ENCODE data around the gene GPC6.

Gene GPC6

GRCh38 chr13:94115054-94115453 lies 888.4 kb downstream of the GPC6 start:
- DNase-seq (ENCODE audit: low spot score) = no peak

- DNase-seq (ENCODE audit: low spot score) = no peak
These were observed 892.8 kb downstream of the GPC6 start for GRCh38 chr13:94119360-94119936.

- no peak for DNase-seq (ENCODE audit: low spot score)
These were observed 894.3 kb downstream of the GPC6 start for GRCh38 chr13:94120878-94121277.

GRCh38 chr13:94121686-94122085 lies 895.1 kb downstream of the GPC6 start:
- DNase-seq (ENCODE audit: low spot score) = no peak

- DNase-seq (ENCODE audit: low spot score) = no peak
These were observed 895.8 kb downstream of the GPC6 start for GRCh38 chr13:94122300-94122915.

GRCh38 chr13:94123557-94123956 lies 897.0 kb downstream of the GPC6 start:
- DNase-seq (ENCODE audit: low spot score) = no peak

GRCh38 chr13:94128430-94128829 lies 901.8 kb downstream of the GPC6 start:
- no peak for DNase-seq (ENCODE audit: low spot score)

- no peak for DNase-seq (ENCODE audit: low spot score)
These were observed 902.9 kb downstream of the GPC6 start for GRCh38 chr13:94129490-94129894.

- no peak for DNase-seq (ENCODE audit: low spot score)
These were observed 912.2 kb downstream of the GPC6 start for GRCh38 chr13:94138831-94139230.

GRCh38 chr13:94139393-94139995 lies 912.9 kb downstream of the GPC6 start:
- DNase-seq (ENCODE audit: low spot score) = no peak

- DNase-seq (ENCODE audit: low spot score) = no peak
These were observed 913.4 kb downstream of the GPC6 start for GRCh38 chr13:94140027-94140426.

- DNase-seq (ENCODE audit: low spot score) = no peak
These were observed 913.9 kb downstream of the GPC6 start for GRCh38 chr13:94140511-94140910.

GRCh38 chr13:94143624-94144350 lies 917.2 kb downstream of the GPC6 start:
- no peak for DNase-seq (ENCODE audit: low spot score)

GRCh38 chr13:94145966-94146365 lies 919.4 kb downstream of the GPC6 start:
- no peak for DNase-seq (ENCODE audit: low spot score)

GRCh38 chr13:94153586-94153985 lies 927.0 kb downstream of the GPC6 start:
- no peak for DNase-seq (ENCODE audit: low spot score)

GRCh38 chr13:94154367-94154766 lies 927.8 kb downstream of the GPC6 start:
- no peak for DNase-seq (ENCODE audit: low spot score)

GRCh38 chr13:94157705-94158218 lies 931.2 kb downstream of the GPC6 start:
- no peak for DNase-seq (ENCODE audit: low spot score)

GRCh38 chr13:94160875-94161274 lies 934.3 kb downstream of the GPC6 start:
- no peak for DNase-seq (ENCODE audit: low spot score)

GRCh38 chr13:94162289-94162688 lies 935.7 kb downstream of the GPC6 start:
- DNase-seq (ENCODE audit: low spot score) = no peak

- no peak for DNase-seq (ENCODE audit: low spot score)
These were observed 936.9 kb downstream of the GPC6 start for GRCh38 chr13:94163535-94163934.

GRCh38 chr13:94168783-94169453 lies 942.3 kb downstream of the GPC6 start:
- no peak for DNase-seq (ENCODE audit: low spot score)

- DNase-seq (ENCODE audit: low spot score) = no peak
These were observed 943.0 kb downstream of the GPC6 start for GRCh38 chr13:94169454-94170144.

All from activated CD4-positive, alpha-beta T cell treated with anti-CD3 and anti-CD28 coated beads, Interleukin-2, Interleukin-4, amounts not matched to agents 100 ng/mL and 50 ng/mL, durations not matched to agents 16 hours and 8 hours (primary cell).